Ramos (cell line): ENCODE data around the gene GPR3.
"Not testable (repeated sequence)": the region's sequence is repeated elsewhere in the genome, so short reads cannot be mapped to it uniquely, and the experiment has no call there.

Source experiments
- in situ Hi-C: fragments of 300-500 bp; cut with MboI; formaldehyde crosslinking; loops from one replicate; pipeline ENCODE4 v1.14.3; 2022; ENCODE audit warnings: low sequenced_read_pairs; ENCODE audit not compliant: unreplicated experiment

The GPR3 gene

DNA sequence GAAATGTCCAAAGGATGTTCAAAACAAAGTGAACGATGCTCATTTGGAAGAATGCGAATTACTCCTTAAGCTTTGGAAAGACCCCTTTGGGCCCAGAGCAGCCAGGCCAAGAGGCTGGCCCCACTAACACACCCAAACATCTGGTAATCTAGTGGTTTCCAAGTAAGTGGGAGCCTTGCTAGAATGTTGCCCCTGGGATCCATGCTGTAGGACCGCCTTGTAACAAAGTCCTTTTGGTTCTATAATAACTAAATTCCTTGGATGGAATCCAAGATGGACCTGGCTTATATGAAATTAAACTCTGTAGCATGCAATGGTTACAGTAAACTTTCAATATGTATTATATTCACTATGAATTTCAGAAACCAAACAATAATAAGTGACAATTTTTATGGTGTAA is 25.3 kb downstream of the GPR3 start:
- in situ Hi-C loops, result no loop called here

DNA sequence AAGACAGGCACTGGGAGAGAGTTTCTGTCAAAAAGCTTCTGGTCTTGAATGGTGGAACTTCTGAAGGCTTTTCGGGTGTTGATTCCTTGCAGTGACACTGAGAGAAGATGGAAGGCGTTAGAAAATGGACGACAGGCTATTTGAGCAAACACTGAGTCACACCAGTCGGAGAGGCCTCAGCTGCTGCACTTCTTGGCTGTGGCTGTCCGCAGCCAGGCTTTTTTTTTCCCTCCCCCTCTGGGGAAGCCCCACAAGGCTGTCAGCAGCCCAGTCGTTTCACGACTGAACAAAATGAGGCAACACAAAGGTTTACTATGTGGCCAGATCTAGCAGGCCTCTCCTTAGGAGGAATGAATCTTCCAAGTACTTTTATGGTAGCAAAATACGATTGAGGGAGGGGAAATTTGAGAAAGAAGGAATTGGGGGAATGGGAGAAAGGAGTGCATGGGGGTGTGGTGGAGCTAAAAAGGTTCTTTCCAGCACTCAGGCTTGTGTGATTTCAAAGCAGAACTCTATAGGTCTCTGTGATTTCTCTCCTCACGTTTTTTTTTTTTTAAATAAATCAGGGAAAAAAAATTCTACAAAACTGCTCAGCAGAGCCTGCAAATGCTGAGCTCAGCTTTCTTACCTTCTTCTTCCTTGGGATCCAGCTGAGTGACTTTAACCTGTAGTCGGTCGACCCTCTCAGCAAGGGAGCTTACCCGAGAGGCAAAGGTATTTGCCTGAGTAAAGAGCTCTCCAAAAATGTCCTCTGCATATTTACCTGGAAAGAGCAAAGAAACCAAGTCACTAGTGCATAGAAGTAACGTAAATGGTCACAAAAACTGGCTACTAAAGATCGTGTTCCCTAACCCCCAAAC is 26.1 kb downstream of the GPR3 start:
- in situ Hi-C loops, result no loop called here

DNA sequence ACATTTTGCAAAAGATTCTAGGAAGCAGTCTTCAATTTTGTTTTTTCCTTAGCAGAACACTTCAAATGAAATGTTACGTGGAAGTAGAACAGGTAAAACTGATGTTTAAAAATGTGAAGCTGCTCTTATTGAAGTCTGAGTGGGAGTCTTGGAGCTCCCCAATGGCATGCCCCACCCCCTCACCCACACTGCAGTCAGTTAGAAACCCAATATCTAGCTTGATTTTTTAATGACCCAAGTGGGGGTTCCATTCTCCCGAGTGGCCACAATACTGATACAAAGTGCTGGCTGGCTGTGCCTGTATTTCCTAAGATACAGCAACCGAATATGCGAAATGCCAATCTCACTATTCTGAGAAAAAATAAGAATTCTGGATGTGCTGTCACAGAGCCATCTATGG is 31.3 kb downstream of the GPR3 start:
- in situ Hi-C loops, result no loop called here

DNA sequence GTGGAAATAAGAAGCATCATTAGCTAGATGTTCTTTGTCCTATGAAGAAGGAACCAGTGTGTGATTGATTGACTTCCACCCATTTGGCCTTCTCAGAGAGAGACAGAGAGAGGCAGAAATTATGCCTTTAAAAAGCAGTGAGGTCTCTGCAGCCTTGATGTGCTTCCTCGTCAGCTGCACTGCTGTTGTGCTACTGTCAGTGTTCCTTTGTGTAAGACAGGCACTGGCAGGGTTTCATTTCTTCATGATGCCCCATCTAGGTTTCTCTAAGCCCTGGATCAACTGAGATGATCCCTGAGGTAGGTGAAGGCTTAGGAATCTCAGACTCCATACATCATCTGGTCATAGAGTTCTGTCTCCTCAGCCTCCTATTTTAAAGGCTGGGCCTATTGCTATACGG is 34.9 kb downstream of the GPR3 start:
- in situ Hi-C loops, result no loop called here

DNA sequence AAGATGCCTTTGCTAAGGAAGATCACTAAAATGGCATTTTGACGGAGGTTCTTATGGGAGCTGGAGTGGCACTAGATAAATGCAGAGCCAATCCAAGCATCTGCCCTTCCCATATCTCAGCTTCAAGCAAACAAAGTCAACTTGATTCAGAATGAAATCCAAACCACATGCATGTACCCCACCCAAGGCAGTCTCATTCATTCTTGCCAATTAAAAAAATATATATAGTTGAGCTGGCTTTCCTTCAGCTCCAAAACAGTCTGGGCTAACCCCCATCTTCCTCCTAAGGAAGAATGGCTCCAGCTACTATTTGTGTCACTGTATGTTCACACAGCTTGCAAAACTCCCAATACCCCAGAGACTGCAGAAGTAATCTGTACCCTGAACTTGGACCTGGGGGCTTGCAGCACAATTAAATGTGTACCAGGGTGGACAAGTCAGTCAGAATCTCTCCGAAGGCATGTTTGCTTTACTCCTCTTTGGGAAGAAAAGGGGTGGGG is 35.4 kb downstream of the GPR3 start:
- in situ Hi-C loops, result no loop called here

DNA sequence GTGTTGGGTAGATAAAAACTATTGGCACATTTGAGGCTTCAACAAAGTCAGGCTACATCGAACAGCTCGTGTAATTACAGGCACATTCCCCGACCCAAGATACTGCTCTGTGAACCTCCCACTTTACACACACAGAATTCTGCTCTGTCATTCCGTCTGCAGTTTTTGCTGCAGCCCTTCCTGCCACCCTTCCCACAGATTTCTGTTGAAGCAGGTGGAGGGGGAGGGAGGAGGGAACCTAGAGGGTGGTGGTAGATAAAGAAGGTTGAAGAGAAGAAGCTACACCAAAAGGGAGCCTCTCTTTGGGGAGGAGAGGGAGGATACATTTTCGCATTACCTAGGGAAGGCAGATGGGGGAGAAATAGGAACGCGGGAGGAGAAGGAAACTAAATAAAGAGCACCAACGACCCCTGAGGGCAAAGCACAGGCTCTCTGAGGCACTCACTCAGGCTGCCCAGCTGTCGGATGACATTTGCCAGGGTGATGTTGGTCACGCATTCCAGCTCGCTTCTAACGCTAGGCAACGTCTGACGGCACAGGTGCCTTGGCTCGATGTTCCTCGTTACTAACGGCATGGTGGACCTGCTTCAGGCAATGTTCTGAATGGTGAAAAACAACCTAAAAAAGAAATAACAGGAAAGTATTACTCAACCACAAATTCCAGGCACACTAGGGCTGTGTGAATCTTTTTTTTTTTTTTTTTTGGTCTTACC is 36.0 kb downstream of the GPR3 start:
- in situ Hi-C loops, result no loop called here

DNA sequence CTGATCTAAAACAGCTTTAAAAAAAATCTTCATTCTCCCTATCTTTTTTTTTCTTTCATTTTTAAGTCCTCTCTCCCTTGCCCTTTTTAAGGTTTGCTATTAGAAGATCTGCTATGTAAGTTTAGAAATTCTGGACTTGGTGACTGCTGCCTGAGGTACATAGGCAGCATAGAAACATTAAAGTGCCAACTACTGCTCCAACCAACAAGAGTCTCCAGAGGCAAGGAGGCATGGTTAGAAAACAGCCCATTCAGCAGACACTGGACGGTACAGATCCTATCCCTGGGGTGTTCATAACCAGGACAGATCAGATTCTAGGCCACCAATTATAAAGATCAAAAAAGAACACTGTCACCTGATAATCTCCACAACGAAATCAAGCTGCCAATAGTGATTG is 36.6 kb downstream of the GPR3 start:
- in situ Hi-C loops, result no loop called here

DNA sequence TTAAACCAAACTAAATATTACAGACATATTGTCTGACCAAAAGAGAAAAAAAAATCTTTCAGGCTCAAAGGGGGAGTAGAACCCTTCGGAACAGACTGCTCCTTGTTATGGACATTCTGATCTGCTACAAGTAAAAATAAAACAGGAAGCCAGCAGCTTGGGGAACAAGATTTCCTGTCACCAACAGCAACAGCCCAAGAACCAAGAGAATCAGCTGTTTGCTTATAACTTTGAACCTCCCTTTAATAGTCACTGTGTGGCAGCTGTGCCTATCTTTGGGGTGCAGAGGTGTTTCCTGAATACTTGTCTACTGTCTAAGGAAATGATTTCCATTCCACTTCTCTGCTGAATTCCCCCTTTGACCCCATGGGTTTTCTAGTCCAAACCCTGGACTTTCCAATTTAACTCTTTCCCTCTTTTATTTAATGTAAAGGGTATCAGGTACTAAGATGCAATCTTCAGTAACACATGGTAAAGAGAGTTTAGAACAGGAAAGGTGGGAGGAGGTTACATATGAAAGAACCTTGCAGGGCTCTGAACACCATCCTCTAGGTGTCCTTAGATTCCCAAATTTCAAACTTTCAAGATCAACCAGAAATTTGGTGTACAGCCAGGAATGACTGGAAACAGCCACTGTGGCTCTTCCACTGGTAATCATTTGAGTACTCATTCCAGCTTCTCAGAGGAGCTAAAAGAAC is 38.6 kb downstream of the GPR3 start:
- in situ Hi-C loops, result no loop called here

DNA sequence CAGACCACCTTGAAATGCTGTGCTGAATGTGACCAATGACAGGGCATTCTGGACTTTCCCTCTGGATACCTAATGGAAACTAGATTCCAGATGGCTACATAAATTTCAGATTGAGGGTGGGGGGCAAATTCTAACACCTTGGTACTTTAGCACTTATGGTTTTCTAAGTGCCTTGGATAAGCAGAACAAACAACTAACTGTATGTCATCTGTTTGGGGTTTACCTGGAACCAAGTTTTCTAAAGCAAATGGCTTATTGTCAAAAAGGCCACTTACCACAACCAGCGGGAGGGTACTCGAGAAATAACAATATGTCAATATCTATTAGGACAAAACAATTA is 39.1 kb downstream of the GPR3 start:
- in situ Hi-C loops, result no loop called here

DNA sequence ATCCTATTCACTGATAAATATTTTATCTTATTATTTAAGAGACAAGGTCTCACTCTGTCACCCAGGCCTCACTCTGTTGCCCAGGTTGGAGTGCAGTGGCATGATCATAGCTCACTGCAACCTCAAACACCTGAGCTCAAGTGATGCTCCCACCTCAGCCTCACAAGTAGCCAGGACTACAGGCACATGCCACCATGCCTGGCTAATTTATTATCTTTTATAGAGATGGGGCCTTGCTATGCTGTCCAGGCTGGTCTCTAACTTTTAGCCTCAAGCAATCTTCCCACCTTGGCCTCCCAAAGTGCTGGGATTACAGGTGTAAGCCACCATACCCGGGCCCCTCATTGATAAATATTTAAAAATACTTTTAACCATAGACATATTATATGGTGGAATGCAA is 40.3 kb downstream of the GPR3 start:
- in situ Hi-C loops, result not testable (repeated sequence)

DNA sequence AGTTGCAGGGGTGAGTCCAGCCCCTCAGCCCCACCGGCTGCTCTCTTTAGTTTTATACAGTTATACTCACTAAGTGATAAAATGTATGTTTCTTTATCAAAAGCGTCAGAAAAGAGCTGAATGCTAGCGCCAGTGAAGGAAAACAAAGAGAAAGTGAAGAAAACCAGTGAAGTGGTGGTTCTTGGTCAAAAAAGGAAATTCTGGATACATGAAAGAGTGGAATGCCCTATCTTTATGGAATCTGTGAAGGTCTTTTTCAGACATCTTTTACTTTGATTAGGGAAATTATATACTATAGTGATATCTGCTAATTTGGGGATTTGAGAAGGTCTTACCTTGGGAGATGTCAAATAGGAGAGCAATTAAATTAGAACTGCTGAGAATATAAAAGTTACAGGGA is 41.3 kb downstream of the GPR3 start:
- in situ Hi-C loops, result no loop called here

DNA sequence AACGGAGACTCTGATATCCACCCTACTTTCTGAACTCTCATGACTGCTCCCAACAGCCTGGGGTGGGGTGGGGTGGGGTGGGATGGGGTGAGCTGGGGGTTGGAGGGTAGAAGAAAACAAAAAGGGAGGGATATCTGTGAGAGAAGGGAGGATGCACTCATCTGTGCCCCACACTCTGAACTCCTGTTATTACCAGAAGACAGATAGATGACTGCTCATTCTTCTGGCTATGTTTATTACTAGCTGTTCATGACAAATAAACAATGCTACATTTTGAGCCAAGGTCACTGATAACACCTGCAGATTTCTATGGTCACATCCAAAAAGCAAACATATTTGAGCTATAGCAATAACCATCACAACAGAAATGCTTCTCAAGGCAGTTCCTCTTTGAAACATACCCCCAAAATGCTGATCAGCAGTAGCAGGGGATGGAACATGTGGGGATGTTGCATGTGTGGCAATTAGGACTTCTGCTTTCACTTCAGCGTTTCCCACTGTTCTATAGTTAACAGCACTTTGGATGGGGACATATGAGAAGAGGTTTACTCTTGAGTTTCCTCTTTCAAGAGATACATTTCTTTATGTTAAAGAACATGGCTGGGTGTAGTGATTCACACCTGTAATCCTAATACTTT is 43.3 kb downstream of the GPR3 start:
- in situ Hi-C loops, result no loop called here

DNA sequence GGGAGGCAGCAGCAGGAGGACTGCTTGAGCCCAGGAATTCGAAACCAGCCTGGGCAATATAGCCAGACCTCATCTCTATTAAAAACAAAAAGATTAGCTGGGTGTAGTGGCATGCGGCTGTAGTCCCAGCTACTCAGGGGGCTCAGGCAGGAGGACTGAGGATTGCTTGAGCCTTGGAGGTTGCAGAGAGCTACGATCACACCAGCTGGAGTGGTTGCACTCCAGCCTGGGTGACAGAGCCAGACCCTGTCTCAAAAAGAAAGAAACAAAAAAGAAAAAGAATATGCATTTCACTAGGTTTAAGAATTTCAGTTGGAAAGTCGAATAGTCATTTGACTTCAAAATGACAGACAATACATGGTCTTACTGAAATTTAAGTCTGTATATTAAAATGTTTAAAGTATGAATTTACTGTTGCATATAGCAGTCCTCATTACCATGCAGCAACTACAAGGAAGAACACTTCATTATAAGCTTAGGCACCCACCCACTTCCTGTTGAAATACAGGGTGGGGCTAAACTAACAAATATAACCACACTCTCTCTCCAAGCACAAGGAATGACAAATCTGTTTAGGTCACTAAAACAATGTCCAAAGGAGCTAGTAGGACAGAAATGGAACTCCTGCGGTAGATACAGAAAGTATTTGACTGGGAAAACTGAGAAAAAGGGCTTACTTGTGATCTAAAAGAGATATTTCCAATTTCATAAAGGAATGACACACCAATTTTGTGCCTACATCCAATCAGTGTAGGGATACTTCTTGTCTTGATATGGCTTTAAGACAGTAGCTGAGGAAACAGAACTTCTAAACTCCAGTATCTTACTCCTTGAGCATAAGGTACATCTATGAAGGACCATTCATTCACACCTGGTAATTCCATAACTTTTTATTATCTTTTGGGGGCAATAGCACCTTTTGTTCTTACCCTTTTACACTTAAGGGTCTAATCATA is 44.1 kb downstream of the GPR3 start:
- in situ Hi-C loops, result no loop called here

DNA sequence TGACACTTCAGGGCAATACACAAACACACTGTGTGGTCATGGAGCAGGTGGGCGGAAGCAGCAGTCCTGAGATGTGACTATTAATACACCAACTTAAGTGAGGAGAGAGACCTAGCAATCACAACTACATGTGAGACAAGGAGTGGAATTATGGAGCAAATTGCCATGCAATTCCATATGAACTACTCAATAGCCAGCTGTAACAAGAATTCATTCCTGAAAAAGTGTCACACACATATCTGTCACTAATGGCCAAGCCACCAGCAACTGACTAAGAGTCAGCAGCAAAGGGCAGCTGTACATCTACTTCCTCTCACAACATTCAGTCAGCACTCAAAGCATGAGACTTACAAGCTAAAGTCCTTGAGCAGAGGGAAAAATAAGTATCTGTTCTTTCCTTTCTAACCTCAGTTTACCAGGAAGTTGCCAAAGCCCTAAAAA is 46.2 kb downstream of the GPR3 start:
- in situ Hi-C loops, result no loop called here

DNA sequence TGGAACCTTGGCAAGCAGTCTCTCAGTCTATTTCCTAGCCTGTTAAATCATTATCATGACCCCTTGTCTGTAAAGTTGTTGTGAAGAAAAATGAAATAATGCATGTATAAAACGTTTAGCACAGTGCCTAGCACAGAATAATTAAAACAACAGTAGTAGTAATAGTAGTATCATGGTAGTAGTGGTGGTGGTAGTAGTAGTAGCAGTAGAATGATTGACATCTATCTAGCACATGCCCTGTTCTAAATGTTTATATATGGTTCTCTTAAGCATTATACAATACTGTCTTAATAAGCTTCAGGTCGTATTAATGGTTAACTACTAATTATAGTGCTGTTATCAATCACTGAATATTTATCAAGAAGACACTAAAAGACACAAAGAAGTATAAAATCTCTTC is 46.7 kb downstream of the GPR3 start:
- in situ Hi-C loops, result no loop called here

DNA sequence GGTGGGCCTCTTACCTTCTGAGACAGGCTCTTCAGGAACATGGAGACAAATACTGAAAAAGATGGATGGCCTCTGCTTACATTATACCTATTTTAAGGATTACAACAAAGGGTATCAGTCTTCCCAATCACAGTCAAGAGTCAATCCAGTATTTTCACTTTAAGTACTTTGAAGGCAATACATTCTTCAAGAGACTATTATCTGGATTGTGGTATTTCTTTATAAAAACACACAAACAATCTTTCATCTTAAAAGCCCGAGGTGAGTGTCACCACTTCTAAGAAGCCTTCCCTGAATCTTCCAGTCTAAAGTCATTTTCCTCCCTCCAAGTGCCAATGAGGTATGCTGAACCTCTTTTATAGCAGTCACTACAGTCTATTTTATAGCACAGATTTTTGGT is 52.2 kb downstream of the GPR3 start:
- in situ Hi-C loops, result no loop called here
